Left lung (tissue), 10 donors: ENCODE data around the gene PIGP. TPM values are rescaled to one million over a fixed set of nuclear protein-coding genes. Genes with fewer than 3 reads are reported as not detected.
"Not testable (repeated sequence)": the region's sequence is repeated elsewhere in the genome, so short reads cannot be mapped to it uniquely, and the experiment has no call there.

ENCODE experiments used
- ATAC-seq: fragments of 200-7000 bp; cut with Tn5 transposase; one replicate; pipeline ENCODE4 v1.9.1; 2020; ENCODE audit warnings: moderate library complexity
- DNase-seq, 4 donors: peaks; one replicate each; pipeline ENCODE4 v3.0.0-alpha.2; 2013 to 2020
- H3K27ac ChIP-seq, 2 donors: fragments of 200-600 bp; sonication (generic) in 1 of 2; one replicate each; pipeline versions ENCODE4 v1.5.0 to v1.8.0; 2020 to 2021
- H3K27me3 ChIP-seq, 2 donors: fragments of 200-600 bp; sonication (generic) in 1 of 2; one replicate each; pipeline versions ENCODE4 v1.5.0 to v1.8.0; 2020 to 2021
- H3K36me3 ChIP-seq, 2 donors: fragments of 200-600 bp; sonication (generic) in 1 of 2; one replicate each; pipeline versions ENCODE4 v1.5.0 to v1.8.0; 2020 to 2021
- H3K4me1 ChIP-seq, 2 donors: fragments of 200-600 bp; one replicate each; pipeline ENCODE4 v1.8.0; 2021
- H3K4me3 ChIP-seq, 2 donors: fragments of 200-600 bp; sonication (generic) in 1 of 2; one replicate each; pipeline versions ENCODE4 v1.5.0 to v1.8.0; 2020 to 2021; ENCODE audit warnings: mild to moderate bottlenecking in 1 of 2
- H3K9me3 ChIP-seq, 2 donors: fragments of 200-600 bp; sonication (generic) in 1 of 2; one replicate each; pipeline versions ENCODE4 v1.5.0 to v1.8.0; 2020 to 2021
- CTCF ChIP-seq, 2 donors: fragments of 200-600 bp; sonication (generic) in 1 of 2; IDR thresholded peaks; one replicate each; pipeline versions ENCODE4 v1.5.0 to v1.8.0; 2021; ENCODE audit warnings: antibody characterized with exemption in 2 of 2
- intact Hi-C, 2 donors: fragments of 100-400 bp; cut with DNase I; formaldehyde crosslinking; loops; one replicate each; pipeline versions ENCODE4 v1.11.2 to v1.14.2; 2022
- polyA plus RNA-seq, 6 donors: library from polyadenylated mRNA; unstranded; fragments of 120-200 nt; gene quantifications; one replicate each; pipeline ENCODE4 v1.2.1, GENCODE V29; 2013; ENCODE audit not compliant: insufficient read length in 6 of 6
- total RNA-seq, 2 donors: library from RNA; stranded (reverse); fragmentation: NEBNext Ultra II Directional; extraction: Animal tissue kit (Norgen Biotek cat#: 25700); gene quantifications; one replicate each; pipeline ENCODE4 v1.2.1, GENCODE V29; 2021
- donor health status: DM: no; HTN: yes; CAD: no.
- donor health status: DM: no; HTN: no; CAD: no.

PIGP gene
- total and polyA plus RNA-seq, 8 donors: 17.3 to 27.3 (median 22.8) TPM

- ATAC-seq, H3K4me1 ChIP-seq, H3K27ac ChIP-seq, H3K27me3 ChIP-seq, intact Hi-C loops, H3K4me3 ChIP-seq, H3K9me3 ChIP-seq, DNase-seq: not testable (repeated sequence)
- peaks cover 0 to 14% of the 10 kb centered on the region in 2 donors for H3K36me3 ChIP-seq
Observed at GRCh38 chr21:37111029-37111428, 38.2 kb upstream of the PIGP start.

- no peak for DNase-seq
- H3K36me3 ChIP-seq: peaks cover 0 to 14% of the 10 kb centered on the region in 2 donors
- no peak overlapping the region for H3K27ac ChIP-seq
- H3K9me3 ChIP-seq: peaks cover 0 to 9% of the 10 kb centered on the region in 2 donors
- no peaks in the 10 kb centered on the region for H3K27me3 ChIP-seq
- TF ChIP-seq CTCF (IDR thresholded peaks at IDR 0.05): no peak
- intact Hi-C loops: no loop called here
- no peaks in the 10 kb centered on the region for H3K4me1 ChIP-seq
- H3K4me3 ChIP-seq: no peak overlapping the region
- ATAC-seq: no peak
Observed at GRCh38 chr21:37106998-37107397, 34.1 kb upstream of the PIGP start.

GRCh38 chr21:37102746-37103145 is 29.9 kb upstream of the PIGP start:
- DNase-seq, H3K4me1 ChIP-seq, ATAC-seq, H3K4me3 ChIP-seq, intact Hi-C loops, H3K27me3 ChIP-seq, H3K9me3 ChIP-seq, H3K27ac ChIP-seq: not testable (repeated sequence)
- H3K36me3 ChIP-seq: peaks cover 0 to 21% of the 10 kb centered on the region in 2 donors

- DNase-seq (no peak), ATAC-seq (no peak)
- intact Hi-C loops: no loop called here
- peaks cover 0 to 33% of the 10 kb centered on the region in 2 donors for H3K36me3 ChIP-seq
- no peaks in the 10 kb centered on the region for H3K4me1 ChIP-seq
- no peaks in the 10 kb centered on the region for H3K9me3 ChIP-seq
- no peak overlapping the region for H3K27ac ChIP-seq
- no peak for TF ChIP-seq CTCF (IDR thresholded peaks at IDR 0.05)
- H3K4me3 ChIP-seq: no peak overlapping the region
- H3K27me3 ChIP-seq: no peaks in the 10 kb centered on the region
Observed at GRCh38 chr21:37101384-37101783, 28.5 kb upstream of the PIGP start.

GRCh38 chr21:37100316-37100715 is 27.4 kb upstream of the PIGP start:
- Histone ChIP-seq H3K9me3 (no peaks in the 10 kb centered on the region), H3K36me3 (peaks cover 0 to 44% of the 10 kb centered on the region in 2 donors), H3K27me3 (no peaks in the 10 kb centered on the region), H3K27ac (no peak overlapping the region), H3K4me3 (no peak overlapping the region), H3K4me1 (no peaks in the 10 kb centered on the region)
- no peak for TF ChIP-seq CTCF (IDR thresholded peaks at IDR 0.05)
- DNase-seq: no peak
- intact Hi-C loops: no loop called here
- no peak for ATAC-seq

GRCh38 chr21:37098751-37099150 is 25.9 kb upstream of the PIGP start:
- no peak for ATAC-seq
- DNase-seq: no peak
- no peak overlapping the region for H3K27ac ChIP-seq
- no peaks in the 10 kb centered on the region for H3K4me1 ChIP-seq
- no peak overlapping the region for H3K4me3 ChIP-seq
- no peak for TF ChIP-seq CTCF (IDR thresholded peaks at IDR 0.05)
- intact Hi-C loops: no loop called here
- H3K27me3 ChIP-seq: no peaks in the 10 kb centered on the region
- peaks cover 0 to 46% of the 10 kb centered on the region in 2 donors for H3K36me3 ChIP-seq
- no peaks in the 10 kb centered on the region for H3K9me3 ChIP-seq
